CD14-positive monocyte (primary cell): ENCODE results near the gene AP4M1. TPM values are rescaled to one million over a fixed set of nuclear protein-coding genes. Genes with fewer than 3 reads are reported as not detected.

Source experiments
- DNase-seq, 3 donors: peaks; one replicate each; pipeline ENCODE4 v3.0.0-alpha.2; 2011 to 2022
- H2AFZ ChIP-seq: 2 replicates; pipeline ENCODE4 v1.6.0; 2012; ENCODE audit warnings: mild to moderate bottlenecking, low read depth, low read length, inconsistent platforms; ENCODE audit not compliant: insufficient read depth, poor library complexity, severe bottlenecking
- H3K27ac ChIP-seq, 2 donors: 1 replicate in 1 of 2; 2 replicates in 1 of 2; pipeline ENCODE4 v1.5.1; 2012 to 2013; ENCODE audit warnings: low read length in 2 of 2, control low read depth in 1 of 2, inconsistent platforms in 1 of 2, low read depth in 1 of 2, mild to moderate bottlenecking in 1 of 2
- H3K27me3 ChIP-seq, 2 donors: one replicate each; pipeline versions ENCODE4 v1.6.0 to v1.6.1; 2011 to 2013; ENCODE audit warnings: low read length in 2 of 2; ENCODE audit not compliant: control insufficient read depth in 2 of 2, insufficient read depth in 2 of 2
- H3K36me3 ChIP-seq, 2 donors: replicated peaks in 1 of 2; 1 replicate in 1 of 2; 2 replicates in 1 of 2; pipeline versions ENCODE4 v1.5.1 to v1.6.1; 2012 to 2013; ENCODE audit warnings: low read length in 2 of 2, control low read depth in 1 of 2, inconsistent platforms in 1 of 2, mild to moderate bottlenecking in 1 of 2; ENCODE audit not compliant: insufficient read depth in 2 of 2, control insufficient read depth in 1 of 2
- H3K4me1 ChIP-seq, 2 donors: 1 replicate in 1 of 2; 2 replicates in 1 of 2; pipeline versions ENCODE4 v1.5.1 to v1.6.1; 2012 to 2013; ENCODE audit warnings: low read length in 2 of 2, control low read depth in 1 of 2, inconsistent platforms in 1 of 2, mild to moderate bottlenecking in 1 of 2, moderate library complexity in 1 of 2; ENCODE audit not compliant: insufficient read depth in 2 of 2, control insufficient read depth in 1 of 2
- H3K4me2 ChIP-seq: replicated peaks from 2 replicates; pipeline ENCODE3; 2012; ENCODE audit warnings: low read length, moderate library complexity, mild to moderate bottlenecking; ENCODE audit not compliant: poor library complexity, severe bottlenecking; ENCODE audit errors: extremely low read depth
- H3K4me3 ChIP-seq, 3 experiments: fragments of 200-600 bp in 1 of 3; sonication (generic) in 1 of 3; replicated peaks in 1 of 3; 1 replicate in 2 of 3; 2 replicates in 1 of 3; pipeline ENCODE4 v1.5.1; 2011 to 2013; ENCODE audit warnings: low read length in 3 of 3, mild to moderate bottlenecking in 3 of 3, control low read depth in 2 of 3, low read depth in 2 of 3, inconsistent platforms in 1 of 3, moderate library complexity in 1 of 3
- H3K79me2 ChIP-seq: 2 replicates; pipeline ENCODE4 v1.6.0; 2012; ENCODE audit warnings: mild to moderate bottlenecking, control low read depth, inconsistent platforms, low read length, moderate library complexity; ENCODE audit not compliant: insufficient read depth
- H3K9ac ChIP-seq: 2 replicates; pipeline ENCODE4 v1.6.0; 2017; ENCODE audit warnings: low read length, mild to moderate bottlenecking; ENCODE audit not compliant: insufficient read depth, poor library complexity, severe bottlenecking
- H3K9me3 ChIP-seq, 2 donors: replicated peaks in 1 of 2; 1 replicate in 1 of 2; 2 replicates in 1 of 2; pipeline versions ENCODE4 v1.5.1 to v1.6.1; 2012 to 2013; ENCODE audit warnings: low read length in 2 of 2, control low read depth in 1 of 2; ENCODE audit not compliant: control insufficient read depth in 1 of 2, insufficient read depth in 1 of 2
- H4K20me1 ChIP-seq: 2 replicates; pipeline ENCODE4 v1.6.0; 2012; ENCODE audit warnings: mild to moderate bottlenecking, low read length, control low read depth, moderate library complexity; ENCODE audit not compliant: insufficient read depth
- H3K27ac Mint-ChIP-seq, 7 donors: one replicate each; pipeline ENCODE4 v1.8.0; 2020; ENCODE audit warnings: mild to moderate bottlenecking in 7 of 7, mixed read lengths in 7 of 7, moderate library complexity in 6 of 7, inconsistent platforms in 2 of 7
- H3K27me3 Mint-ChIP-seq, 3 donors: one replicate each; pipeline ENCODE4 v1.8.0; 2021 to 2022; ENCODE audit warnings: low read depth in 3 of 3, mild to moderate bottlenecking in 3 of 3, mixed read lengths in 3 of 3, moderate library complexity in 3 of 3, inconsistent platforms in 1 of 3
- H3K36me3 Mint-ChIP-seq, 2 donors: one replicate each; pipeline ENCODE4 v1.8.0; 2020; ENCODE audit warnings: mixed read lengths in 2 of 2, inconsistent platforms in 1 of 2, mild to moderate bottlenecking in 1 of 2
- H3K4me1 Mint-ChIP-seq: one replicate; pipeline ENCODE4 v1.8.0; 2020; ENCODE audit warnings: mild to moderate bottlenecking, mixed read lengths
- H3K4me3 Mint-ChIP-seq, 2 donors: one replicate each; pipeline ENCODE4 v1.8.0; 2020; ENCODE audit warnings: mild to moderate bottlenecking in 2 of 2, mixed read lengths in 2 of 2, moderate library complexity in 1 of 2
- H3K9me3 Mint-ChIP-seq, 7 donors: one replicate each; pipeline ENCODE4 v1.8.0; 2020 to 2022; ENCODE audit warnings: mixed read lengths in 7 of 7, mild to moderate bottlenecking in 6 of 7, moderate library complexity in 6 of 7, inconsistent platforms in 2 of 7
- CTCF ChIP-seq: fragments of 200-600 bp; IDR thresholded peaks from one replicate; pipeline ENCODE4 v1.8.0; 2022; ENCODE audit warnings: antibody characterized with exemption, mild to moderate bottlenecking
- WGBS: methylation state at CpG from one replicate; pipeline ENCODE4 v1.1.5; 2013; ENCODE audit warnings: missing lambda C conversion rate; ENCODE audit not compliant: insufficient coverage; 5-methylcytosine and 5-hydroxymethylcytosine counted together
- intact Hi-C, 2 donors: fragments of 100-400 bp; cut with micrococcal nuclease; formaldehyde crosslinking; loops; one replicate each; pipeline versions ENCODE4 v1.15.0 to v1.15.1; 2023
- polyA plus RNA-seq, 3 donors: library from polyadenylated mRNA; depleted of rRNA in 1 of 3; unstranded in 2 of 3; stranded (reverse) in 1 of 3; fragments of 300-500 nt in 2 of 3; fragments of >200 nt in 1 of 3; fragmentation: Illumina TruSeq in 2 of 3; gene quantifications; 1 replicate in 2 of 3; 2 replicates in 1 of 3; pipeline ENCODE4 v1.2.3, GENCODE V29; 2012 to 2021

Gene AP4M1
- polyA plus RNA-seq, 3 donors, result 10.5 to 13.1 (median 12.6) TPM

- Histone ChIP-seq H3K27me3 (no peaks in the 10 kb centered on the region), H3K4me1 (peaks cover 9 to 10% of the 10 kb centered on the region in 2 donors), H3K9ac (no peak overlapping the region), H4K20me1 (no peaks in the 10 kb centered on the region), H3K9me3 (no peaks in the 10 kb centered on the region), H2AFZ (no peak overlapping the region), H3K79me2 (peaks cover 37% of the 10 kb centered on the region), H3K4me2 (no peak overlapping the region), H3K27ac (no peak overlapping the region), H3K36me3 (peaks cover 87 to 92% of the 10 kb centered on the region in 2 donors), H3K4me3 (no peak overlapping the region)
- DNase-seq, result no peak
- Mint-ChIP-seq H3K4me1 (peaks cover 14% of the 10 kb centered on the region), H3K27ac (peak overlapping the region in 1 of 7 donors; percentile 77), H3K9me3 (no peaks in the 10 kb centered on the region), H3K27me3 (no peaks in the 10 kb centered on the region), H3K4me3 (no peak overlapping the region), H3K36me3 (peaks cover 88 to 92% of the 10 kb centered on the region in 2 donors)
- no peak for TF ChIP-seq CTCF
- WGBS, result 100% methylated on average over 2 of the region's 9 CpGs
- intact Hi-C loops, result no loop called here
Measured at GRCh38 chr7:100095289-100095688, 6.2 kb upstream of the AP4M1 start.

DNA sequence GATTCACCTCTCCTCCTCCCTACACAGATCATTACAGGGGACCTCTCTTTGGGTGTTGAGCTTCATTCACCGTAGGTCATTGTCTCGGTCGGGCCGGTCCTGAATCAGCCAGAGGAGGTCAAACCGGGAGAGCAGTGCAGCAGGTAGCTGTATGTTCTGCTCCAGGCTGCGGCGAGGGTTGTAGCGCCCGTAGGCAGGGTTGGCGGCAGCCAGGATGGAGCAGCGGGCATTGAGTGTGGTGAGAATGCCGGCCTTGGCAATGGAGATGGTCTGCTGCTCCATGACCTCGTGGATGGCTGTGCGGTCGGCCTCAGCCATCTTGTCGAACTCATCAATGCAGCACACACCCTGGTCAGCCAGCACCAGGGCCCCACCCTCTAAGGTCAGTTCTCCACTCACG, 5.7 kb upstream of the AP4M1 start:
- peak overlapping the region in 3 of 7 donors; percentile 10 to 77 (median 62) for H3K27ac Mint-ChIP-seq
- Histone ChIP-seq H3K9ac (no peak overlapping the region), H3K27ac (no peak overlapping the region), H3K4me1 (peaks cover 9 to 10% of the 10 kb centered on the region in 2 donors), H3K27me3 (no peaks in the 10 kb centered on the region), H2AFZ (no peak overlapping the region), H3K9me3 (no peaks in the 10 kb centered on the region), H3K79me2 (peaks cover 39% of the 10 kb centered on the region), H3K36me3 (peaks cover 82 to 88% of the 10 kb centered on the region in 2 donors), H3K4me3 (no peak overlapping the region), H3K4me2 (no peak overlapping the region), H4K20me1 (no peaks in the 10 kb centered on the region)
- H3K4me3 Mint-ChIP-seq, result no peak overlapping the region
- no peaks in the 10 kb centered on the region for H3K27me3 Mint-ChIP-seq
- H3K36me3 Mint-ChIP-seq, result peaks cover 83 to 89% of the 10 kb centered on the region in 2 donors
- 95% methylated on average over 13 of the region's 17 CpGs for WGBS
- no peak for DNase-seq
- intact Hi-C loops, result no loop called here
- no peak for TF ChIP-seq CTCF
- no peaks in the 10 kb centered on the region for H3K9me3 Mint-ChIP-seq
- H3K4me1 Mint-ChIP-seq, result peaks cover 14% of the 10 kb centered on the region
